ENCODE results near the gene KCNK16. TPM values are rescaled to one million over a fixed set of nuclear protein-coding genes. Genes with fewer than 3 reads are reported as not detected.

Gene KCNK16
- polyA plus RNA-seq, 1 donor from 2014 or later: not detected

DNA sequence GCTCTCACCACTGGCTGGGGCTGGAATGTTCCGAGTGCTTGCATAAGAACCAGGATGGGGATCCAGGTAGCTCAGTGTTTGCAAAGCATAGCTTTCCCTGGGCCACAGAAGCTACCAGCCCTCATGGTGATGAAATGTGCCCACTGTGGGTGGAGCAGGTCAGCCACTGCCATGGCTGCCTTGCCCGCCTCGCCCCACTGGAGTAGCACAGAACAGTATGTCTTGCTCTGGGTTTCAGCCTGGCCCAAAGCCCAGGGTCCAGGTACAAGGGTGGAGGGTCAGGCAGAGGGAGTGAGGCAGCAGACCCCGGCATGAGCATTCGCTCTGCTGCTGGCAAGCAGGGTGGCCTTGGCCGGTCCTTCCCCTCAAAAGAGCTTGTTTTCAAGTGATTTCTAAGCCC, 43.0 kb downstream of the KCNK16 start:
- H3K4me3 ChIP-seq (ENCODE audit: low read length): no peak overlapping the region
- H4K20me1 ChIP-seq (ENCODE audit: insufficient read depth): no peaks in the 10 kb centered on the region
- no peaks in the 10 kb centered on the region for H3K36me3 ChIP-seq (ENCODE audit: insufficient read depth, low read length)
- H3K9me2 ChIP-seq (ENCODE audit: insufficient read depth, low read length): no peaks in the 10 kb centered on the region
- no peaks in the 10 kb centered on the region for H3K79me2 ChIP-seq (replicated peaks; ENCODE audit: insufficient read depth, low read length)
- no peak overlapping the region for H3K27ac ChIP-seq (ENCODE audit: low read length)
- no peaks in the 10 kb centered on the region for H3F3A ChIP-seq (ENCODE audit: insufficient read depth, low read length, poor library complexity, severe bottlenecking)
- H3K27me3 ChIP-seq (ENCODE audit: insufficient read depth, low read depth, low read length): no peaks in the 10 kb centered on the region
- no peak overlapping the region for H3K4me2 ChIP-seq (ENCODE audit: low read length)
- no peaks in the 10 kb centered on the region for H3K9me3 ChIP-seq (ENCODE audit: low read length)
- no peak overlapping the region for H3K9ac ChIP-seq (ENCODE audit: low read length)
- no peak overlapping the region for H2AFZ ChIP-seq (ENCODE audit: low read depth, low read length)
- TF ChIP-seq EP300 (conservative IDR thresholded peaks at IDR 0.05; ENCODE audit: poor library complexity, severe bottlenecking) (no peak), EZH2 (IDR thresholded peaks at IDR 0.05; ENCODE audit: borderline replicate concordance, insufficient read depth, low read length, poor library complexity, severe bottlenecking) (no peak), SMC3 (conservative IDR thresholded peaks at IDR 0.05; ENCODE audit: poor library complexity) (no peak), MXI1 (conservative IDR thresholded peaks at IDR 0.05; ENCODE audit: poor library complexity, severe bottlenecking) (no peak), RAD21 (conservative IDR thresholded peaks at IDR 0.05) (no peak), POLR2AphosphoS5 (IDR thresholded peaks at IDR 0.05) (no peak), TAF1 (IDR thresholded peaks at IDR 0.05; ENCODE audit: low read depth) (no peak)
- TF ChIP-seq, protein P1, sequence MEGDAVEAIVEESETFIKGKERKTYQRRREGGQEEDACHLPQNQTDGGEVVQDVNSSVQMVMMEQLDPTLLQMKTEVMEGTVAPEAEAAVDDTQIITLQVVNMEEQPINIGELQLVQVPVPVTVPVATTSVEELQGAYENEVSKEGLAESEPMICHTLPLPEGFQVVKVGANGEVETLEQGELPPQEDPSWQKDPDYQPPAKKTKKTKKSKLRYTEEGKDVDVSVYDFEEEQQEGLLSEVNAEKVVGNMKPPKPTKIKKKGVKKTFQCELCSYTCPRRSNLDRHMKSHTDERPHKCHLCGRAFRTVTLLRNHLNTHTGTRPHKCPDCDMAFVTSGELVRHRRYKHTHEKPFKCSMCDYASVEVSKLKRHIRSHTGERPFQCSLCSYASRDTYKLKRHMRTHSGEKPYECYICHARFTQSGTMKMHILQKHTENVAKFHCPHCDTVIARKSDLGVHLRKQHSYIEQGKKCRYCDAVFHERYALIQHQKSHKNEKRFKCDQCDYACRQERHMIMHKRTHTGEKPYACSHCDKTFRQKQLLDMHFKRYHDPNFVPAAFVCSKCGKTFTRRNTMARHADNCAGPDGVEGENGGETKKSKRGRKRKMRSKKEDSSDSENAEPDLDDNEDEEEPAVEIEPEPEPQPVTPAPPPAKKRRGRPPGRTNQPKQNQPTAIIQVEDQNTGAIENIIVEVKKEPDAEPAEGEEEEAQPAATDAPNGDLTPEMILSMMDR (IDR thresholded peaks at IDR 0.05; ENCODE audit: poor library complexity, severe bottlenecking): no peak

DNA sequence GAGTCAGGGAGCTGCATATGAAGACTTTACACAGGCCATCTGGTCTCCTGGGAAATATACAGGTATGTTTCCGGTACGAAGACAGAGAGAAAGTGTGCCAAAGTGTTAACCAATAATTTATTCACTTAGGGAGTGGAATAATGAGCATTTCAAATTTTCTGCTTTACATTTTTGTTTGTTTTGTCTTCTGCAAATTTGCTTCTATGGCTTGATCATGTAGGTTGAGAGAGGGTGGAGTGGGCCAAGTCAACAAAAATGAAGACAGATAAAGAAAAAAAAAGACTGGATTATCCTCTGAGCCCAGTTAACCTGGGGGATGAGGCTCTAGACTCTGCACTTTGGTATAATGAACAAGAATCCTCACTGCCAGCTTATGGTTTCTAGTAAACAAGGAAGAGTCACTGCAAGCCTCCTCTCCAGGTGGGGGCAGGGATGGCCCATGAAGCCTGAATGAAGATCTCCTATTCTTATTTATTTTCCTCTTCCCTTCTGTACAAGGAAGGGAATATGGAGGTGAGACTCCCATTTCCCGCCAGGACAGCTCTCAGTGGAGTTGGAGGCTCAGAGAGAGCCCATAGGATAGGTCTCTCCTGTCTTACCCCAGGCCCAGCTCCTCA, 46.0 kb downstream of the KCNK16 start:
- Histone ChIP-seq H3K4me2 (ENCODE audit: low read length) (no peak overlapping the region), H3K27ac (ENCODE audit: low read length) (no peak overlapping the region), H3K36me3 (ENCODE audit: insufficient read depth, low read length) (no peaks in the 10 kb centered on the region), H3K9me2 (ENCODE audit: insufficient read depth, low read length) (no peaks in the 10 kb centered on the region), H3K79me2 (replicated peaks; ENCODE audit: insufficient read depth, low read length) (no peaks in the 10 kb centered on the region), H3K9ac (ENCODE audit: low read length) (no peak overlapping the region), H3K4me3 (ENCODE audit: low read length) (no peak overlapping the region), H4K20me1 (ENCODE audit: insufficient read depth) (no peaks in the 10 kb centered on the region), H2AFZ (ENCODE audit: low read depth, low read length) (no peak overlapping the region), H3K9me3 (ENCODE audit: low read length) (no peaks in the 10 kb centered on the region), H3K27me3 (ENCODE audit: insufficient read depth, low read depth, low read length) (no peaks in the 10 kb centered on the region), H3F3A (ENCODE audit: insufficient read depth, low read length, poor library complexity, severe bottlenecking) (no peaks in the 10 kb centered on the region)
- TF ChIP-seq, protein P2, sequence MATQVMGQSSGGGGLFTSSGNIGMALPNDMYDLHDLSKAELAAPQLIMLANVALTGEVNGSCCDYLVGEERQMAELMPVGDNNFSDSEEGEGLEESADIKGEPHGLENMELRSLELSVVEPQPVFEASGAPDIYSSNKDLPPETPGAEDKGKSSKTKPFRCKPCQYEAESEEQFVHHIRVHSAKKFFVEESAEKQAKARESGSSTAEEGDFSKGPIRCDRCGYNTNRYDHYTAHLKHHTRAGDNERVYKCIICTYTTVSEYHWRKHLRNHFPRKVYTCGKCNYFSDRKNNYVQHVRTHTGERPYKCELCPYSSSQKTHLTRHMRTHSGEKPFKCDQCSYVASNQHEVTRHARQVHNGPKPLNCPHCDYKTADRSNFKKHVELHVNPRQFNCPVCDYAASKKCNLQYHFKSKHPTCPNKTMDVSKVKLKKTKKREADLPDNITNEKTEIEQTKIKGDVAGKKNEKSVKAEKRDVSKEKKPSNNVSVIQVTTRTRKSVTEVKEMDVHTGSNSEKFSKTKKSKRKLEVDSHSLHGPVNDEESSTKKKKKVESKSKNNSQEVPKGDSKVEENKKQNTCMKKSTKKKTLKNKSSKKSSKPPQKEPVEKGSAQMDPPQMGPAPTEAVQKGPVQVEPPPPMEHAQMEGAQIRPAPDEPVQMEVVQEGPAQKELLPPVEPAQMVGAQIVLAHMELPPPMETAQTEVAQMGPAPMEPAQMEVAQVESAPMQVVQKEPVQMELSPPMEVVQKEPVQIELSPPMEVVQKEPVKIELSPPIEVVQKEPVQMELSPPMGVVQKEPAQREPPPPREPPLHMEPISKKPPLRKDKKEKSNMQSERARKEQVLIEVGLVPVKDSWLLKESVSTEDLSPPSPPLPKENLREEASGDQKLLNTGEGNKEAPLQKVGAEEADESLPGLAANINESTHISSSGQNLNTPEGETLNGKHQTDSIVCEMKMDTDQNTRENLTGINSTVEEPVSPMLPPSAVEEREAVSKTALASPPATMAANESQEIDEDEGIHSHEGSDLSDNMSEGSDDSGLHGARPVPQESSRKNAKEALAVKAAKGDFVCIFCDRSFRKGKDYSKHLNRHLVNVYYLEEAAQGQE (IDR thresholded peaks at IDR 0.05; ENCODE audit: borderline replicate concordance): no peak
- TF ChIP-seq POLR2AphosphoS5 (IDR thresholded peaks at IDR 0.05) (no peak), MXI1 (conservative IDR thresholded peaks at IDR 0.05; ENCODE audit: poor library complexity, severe bottlenecking) (no peak), SMC3 (conservative IDR thresholded peaks at IDR 0.05; ENCODE audit: poor library complexity) (no peak), EP300 (conservative IDR thresholded peaks at IDR 0.05; ENCODE audit: poor library complexity, severe bottlenecking) (no peak), TAF1 (IDR thresholded peaks at IDR 0.05; ENCODE audit: low read depth) (no peak), RAD21 (conservative IDR thresholded peaks at IDR 0.05) (no peak), EZH2 (IDR thresholded peaks at IDR 0.05; ENCODE audit: borderline replicate concordance, insufficient read depth, low read length, poor library complexity, severe bottlenecking) (no peak)
- TF ChIP-seq, protein P1 (IDR thresholded peaks at IDR 0.05; ENCODE audit: poor library complexity, severe bottlenecking): no peak
